Upper lobe of left lung (tissue), 6 donors: ENCODE results near the gene SCRN2. TPM values are rescaled to one million over a fixed set of nuclear protein-coding genes. Genes with fewer than 3 reads are reported as not detected.

Experiments used
- ATAC-seq, 2 donors: fragments of 200-7000 bp; cut with Tn5 transposase; one replicate each; pipeline ENCODE4 v1.9.1; 2022; ENCODE audit warnings: mild to moderate bottlenecking in 2 of 2, moderate library complexity in 2 of 2; ENCODE audit not compliant: low FRiP score in 2 of 2
- DNase-seq, 2 donors: peaks; one replicate each; pipeline ENCODE4 v3.0.0-alpha.2; 2019 to 2020
- H3K27ac ChIP-seq, 4 donors: fragments of 200-600 bp; sonication (generic); one replicate each; pipeline ENCODE4 v1.5.1; 2016 to 2019
- H3K27me3 ChIP-seq, 4 donors: fragments of 200-600 bp; sonication (generic); one replicate each; pipeline ENCODE4 v1.5.1; 2017 to 2019
- H3K36me3 ChIP-seq, 4 donors: fragments of 200-600 bp; sonication (generic); one replicate each; pipeline ENCODE4 v1.5.1; 2016 to 2019
- H3K4me1 ChIP-seq, 4 donors: fragments of 200-600 bp; sonication (generic); one replicate each; pipeline ENCODE4 v1.5.1; 2018 to 2019
- H3K4me3 ChIP-seq, 4 donors: fragments of 200-600 bp; sonication (generic); one replicate each; pipeline ENCODE4 v1.5.1; 2017 to 2019; ENCODE audit warnings: mild to moderate bottlenecking in 2 of 4, moderate library complexity in 1 of 4
- H3K9me3 ChIP-seq, 4 donors: fragments of 200-600 bp; sonication (generic); one replicate each; pipeline ENCODE4 v1.5.1; 2018 to 2019
- EP300 ChIP-seq, 4 donors: sonication (generic); formaldehyde crosslinking; IDR thresholded peaks; one replicate each; pipeline ENCODE4 v1.5.1; 2017; ENCODE audit warnings: antibody characterized with exemption in 4 of 4, control low read depth in 2 of 4
- POLR2A ChIP-seq, 4 donors: fragments of 450-650 bp; IDR thresholded peaks; one replicate each; pipeline ENCODE4 v1.5.1; 2016 to 2017; ENCODE audit warnings: antibody characterized with exemption in 4 of 4, mild to moderate bottlenecking in 2 of 4
- POLR2AphosphoS5 ChIP-seq, 2 donors: sonication (generic); formaldehyde crosslinking; IDR thresholded peaks; one replicate each; pipeline ENCODE4 v1.5.1; 2017; ENCODE audit warnings: antibody characterized with exemption in 2 of 2
- WGBS, 2 donors: methylation state at CpG; one replicate each; pipeline ENCODE4 v1.1.5; 2017 to 2018; 5-methylcytosine and 5-hydroxymethylcytosine counted together
- total RNA-seq, 6 donors: library from RNA; depleted of rRNA in 4 of 6; stranded (reverse); fragments of >200 nt in 4 of 6; gene quantifications; one replicate each; pipeline versions ENCODE4 v1.1.0 to v1.2.1, GENCODE V29; 2016 to 2021
- TF ChIP-seq, protein P1 (sequence below), 6 experiments: fragments of 450-650 bp in 4 of 6; fragments of 200-600 bp in 2 of 6; sonication (generic) in 2 of 6; IDR thresholded peaks; one replicate each; pipeline ENCODE4 v1.5.1; 2016 to 2019; ENCODE audit warnings: antibody characterized with exemption in 6 of 6
- donor health status: DM: no; HTN: no; CAD: no; lungs with moderate emphysema.
- donor health status: DM: no; HTN: yes; CAD: no; lungs with severe emphysema.

Gene SCRN2
- total RNA-seq, 6 donors from 2014 or later = 24.4 to 73.3 (median 34.8) TPM

DNA sequence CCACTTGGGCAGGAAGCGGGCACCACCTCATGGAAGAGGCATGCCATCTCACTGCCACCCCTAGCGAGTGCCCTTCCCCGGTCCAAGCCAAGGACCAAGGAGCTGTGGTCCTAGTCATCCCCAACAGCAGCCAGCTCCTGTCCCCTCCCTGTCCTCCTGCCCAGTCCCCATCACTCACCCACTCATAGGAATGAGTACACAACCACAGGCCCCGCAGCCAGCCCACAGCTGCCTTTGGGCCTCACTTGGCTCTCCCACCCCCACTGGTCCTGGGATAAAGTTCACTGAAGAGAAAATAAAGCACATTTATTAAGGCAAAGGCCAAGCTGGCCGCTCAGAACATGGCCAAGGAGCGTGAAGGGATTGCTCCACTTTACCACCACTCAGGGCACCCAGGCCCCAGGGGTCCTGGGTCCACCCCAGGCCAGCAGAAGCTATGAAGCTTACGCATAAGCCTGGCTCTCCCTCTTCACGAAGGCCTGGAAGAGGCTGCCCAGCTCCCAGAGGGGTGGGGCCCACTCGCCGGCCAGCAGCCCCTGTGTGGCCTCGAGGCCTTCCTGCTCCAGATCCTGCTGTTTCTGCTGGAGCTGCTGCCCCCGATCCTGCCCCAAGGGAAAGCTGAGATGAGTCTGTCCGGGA lies 3.6 kb downstream of the SCRN2 start:
- ATAC-seq = no peak
- peak in 1 of 2 donors; percentile 55 for DNase-seq
- TF ChIP-seq POLR2A (IDR thresholded peaks at IDR 0.05) (no peak), EP300 (IDR thresholded peaks at IDR 0.05) (no peak), POLR2AphosphoS5 (IDR thresholded peaks at IDR 0.05) (no peak)
- TF ChIP-seq, protein P1, sequence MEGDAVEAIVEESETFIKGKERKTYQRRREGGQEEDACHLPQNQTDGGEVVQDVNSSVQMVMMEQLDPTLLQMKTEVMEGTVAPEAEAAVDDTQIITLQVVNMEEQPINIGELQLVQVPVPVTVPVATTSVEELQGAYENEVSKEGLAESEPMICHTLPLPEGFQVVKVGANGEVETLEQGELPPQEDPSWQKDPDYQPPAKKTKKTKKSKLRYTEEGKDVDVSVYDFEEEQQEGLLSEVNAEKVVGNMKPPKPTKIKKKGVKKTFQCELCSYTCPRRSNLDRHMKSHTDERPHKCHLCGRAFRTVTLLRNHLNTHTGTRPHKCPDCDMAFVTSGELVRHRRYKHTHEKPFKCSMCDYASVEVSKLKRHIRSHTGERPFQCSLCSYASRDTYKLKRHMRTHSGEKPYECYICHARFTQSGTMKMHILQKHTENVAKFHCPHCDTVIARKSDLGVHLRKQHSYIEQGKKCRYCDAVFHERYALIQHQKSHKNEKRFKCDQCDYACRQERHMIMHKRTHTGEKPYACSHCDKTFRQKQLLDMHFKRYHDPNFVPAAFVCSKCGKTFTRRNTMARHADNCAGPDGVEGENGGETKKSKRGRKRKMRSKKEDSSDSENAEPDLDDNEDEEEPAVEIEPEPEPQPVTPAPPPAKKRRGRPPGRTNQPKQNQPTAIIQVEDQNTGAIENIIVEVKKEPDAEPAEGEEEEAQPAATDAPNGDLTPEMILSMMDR (IDR thresholded peaks at IDR 0.05) = no peak
- Histone ChIP-seq H3K4me3 (no peak overlapping the region), H3K9me3 (no peaks in the 10 kb centered on the region), H3K36me3 (peaks cover 0 to 33% (median 17%) of the 10 kb centered on the region in 4 donors), H3K27ac (peak overlapping the region in 2 of 4 donors; percentile 53 to 69), H3K4me1 (peaks cover 24 to 70% (median 39%) of the 10 kb centered on the region in 4 donors), H3K27me3 (no peaks in the 10 kb centered on the region)
- 75 to 80% methylated on average over 7 to 13 of the region's 13 CpGs for WGBS, 2 donors

DNA sequence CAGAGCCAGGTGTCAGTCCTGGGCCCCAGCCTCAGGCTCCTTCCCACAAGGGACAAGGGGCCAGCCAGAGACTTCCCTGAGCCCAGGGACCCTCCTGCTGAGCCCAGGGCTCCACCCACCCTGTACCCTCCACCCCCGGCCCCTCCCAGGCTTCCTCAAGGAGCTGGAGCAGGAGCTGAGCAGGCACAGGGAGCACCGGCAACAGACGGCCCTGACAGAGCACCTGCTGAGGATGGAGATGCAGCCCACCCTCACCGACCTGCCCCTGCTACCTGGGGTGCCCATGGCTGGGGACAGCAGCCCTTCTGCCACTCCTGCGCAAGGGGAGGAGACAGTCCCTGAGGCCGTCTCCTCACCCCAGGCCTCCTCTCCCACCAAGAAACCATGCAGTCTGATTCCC lies 4.5 kb downstream of the SCRN2 start:
- Histone ChIP-seq H3K9me3 (no peaks in the 10 kb centered on the region), H3K4me3 (no peak overlapping the region), H3K4me1 (peaks cover 31 to 73% (median 45%) of the 10 kb centered on the region in 4 donors), H3K27me3 (no peaks in the 10 kb centered on the region), H3K36me3 (peaks cover 0 to 33% (median 17%) of the 10 kb centered on the region in 4 donors), H3K27ac (peak overlapping the region in 2 of 4 donors; percentile 53 to 69)
- TF ChIP-seq POLR2AphosphoS5 (IDR thresholded peaks at IDR 0.05) (no peak), EP300 (IDR thresholded peaks at IDR 0.05) (no peak), POLR2A (IDR thresholded peaks at IDR 0.05) (no peak)
- TF ChIP-seq, protein P1 (IDR thresholded peaks at IDR 0.05) = no peak
- 82% methylated on average over 4 of the region's 6 CpGs; no CpG with 5 or more reads in 1 of the 2 donors for WGBS, 2 donors
- no peak for ATAC-seq
- DNase-seq = no peak

DNA sequence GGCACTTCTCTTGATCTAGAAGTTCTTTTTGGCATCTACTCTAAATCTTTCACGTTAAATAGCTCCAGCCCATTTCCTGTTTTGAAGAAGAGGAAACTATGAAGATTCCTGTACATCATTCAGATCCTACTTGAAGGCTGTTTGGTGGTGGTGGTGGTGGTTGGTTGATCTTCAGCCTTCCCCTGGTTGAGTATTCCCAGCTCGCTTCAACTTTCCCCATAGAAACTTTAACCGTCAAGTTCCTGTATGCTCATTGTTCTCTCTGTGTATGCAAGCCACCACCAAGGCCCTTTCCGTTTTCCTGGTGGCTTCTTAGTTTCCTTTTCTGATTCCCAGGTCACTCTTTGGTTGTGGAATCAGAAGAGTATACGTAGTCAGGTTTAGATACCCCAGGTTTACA lies 6.3 kb downstream of the SCRN2 start:
- Histone ChIP-seq H3K9me3 (no peaks in the 10 kb centered on the region), H3K27me3 (no peaks in the 10 kb centered on the region), H3K36me3 (peaks cover 0 to 33% (median 17%) of the 10 kb centered on the region in 4 donors), H3K4me3 (no peak overlapping the region), H3K4me1 (peaks cover 31 to 73% (median 43%) of the 10 kb centered on the region in 4 donors), H3K27ac (peak overlapping the region in 3 of 4 donors; percentile 52 to 78 (median 69))
- WGBS, 2 donors = 39 to 54% methylated on average over 5 of the region's 5 CpGs
- no peak for DNase-seq
- TF ChIP-seq POLR2AphosphoS5 (IDR thresholded peaks at IDR 0.05) (no peak), POLR2A (IDR thresholded peaks at IDR 0.05) (no peak), EP300 (IDR thresholded peaks at IDR 0.05) (no peak)
- TF ChIP-seq, protein P1 (IDR thresholded peaks at IDR 0.05) = no peak
- ATAC-seq = no peak

DNA sequence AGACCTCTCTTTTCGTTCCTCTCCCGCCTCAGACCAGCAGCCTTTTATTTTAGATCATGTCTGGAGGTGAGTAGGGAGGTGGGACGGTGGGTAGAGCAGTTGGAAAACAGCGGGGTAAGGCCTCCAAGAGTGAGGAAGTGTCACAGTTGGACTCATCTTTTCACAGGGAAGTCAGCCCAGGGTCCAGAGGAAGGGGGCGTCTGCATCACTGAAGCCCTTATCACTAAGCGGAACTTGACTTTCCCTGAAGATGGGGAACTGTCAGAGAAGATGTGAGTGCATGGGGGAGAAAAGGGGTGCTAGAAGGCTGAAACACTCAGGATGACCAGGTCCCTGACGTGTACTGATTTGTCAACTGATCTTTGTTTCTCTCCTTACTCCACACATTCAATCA lies 9.1 kb downstream of the SCRN2 start:
- peak in 1 of 2 donors; percentile 41 for ATAC-seq
- H3K27me3 ChIP-seq = no peaks in the 10 kb centered on the region
- H3K27ac ChIP-seq = peak overlapping the region; percentile 78 to 85 (median 84)
- 8 to 9% methylated on average over 7 of the region's 7 CpGs for WGBS, 2 donors
- H3K4me1 ChIP-seq = peaks cover 30 to 51% (median 36%) of the 10 kb centered on the region in 4 donors
- TF ChIP-seq EP300 (IDR thresholded peaks at IDR 0.05) (no peak), POLR2A (IDR thresholded peaks at IDR 0.05) (no peak), POLR2AphosphoS5 (IDR thresholded peaks at IDR 0.05) (no peak)
- TF ChIP-seq, protein P1 (IDR thresholded peaks at IDR 0.05) = no peak
- H3K36me3 ChIP-seq = peaks cover 5 to 34% (median 21%) of the 10 kb centered on the region in 4 donors
- DNase-seq = no peak
- H3K9me3 ChIP-seq = no peaks in the 10 kb centered on the region
- peak overlapping the region; percentile 72 to 92 (median 80) for H3K4me3 ChIP-seq
